ENCODE measurements around the gene PIK3C2B. TPM values are rescaled to one million over a fixed set of nuclear protein-coding genes. Genes with fewer than 3 reads are reported as not detected.

PIK3C2B gene
- total and polyA plus RNA-seq, 2 donors (not counting 3 experiments of a cell fraction or from before 2014, with no cell fraction given) = 33.7 to 49.0 TPM

DNA sequence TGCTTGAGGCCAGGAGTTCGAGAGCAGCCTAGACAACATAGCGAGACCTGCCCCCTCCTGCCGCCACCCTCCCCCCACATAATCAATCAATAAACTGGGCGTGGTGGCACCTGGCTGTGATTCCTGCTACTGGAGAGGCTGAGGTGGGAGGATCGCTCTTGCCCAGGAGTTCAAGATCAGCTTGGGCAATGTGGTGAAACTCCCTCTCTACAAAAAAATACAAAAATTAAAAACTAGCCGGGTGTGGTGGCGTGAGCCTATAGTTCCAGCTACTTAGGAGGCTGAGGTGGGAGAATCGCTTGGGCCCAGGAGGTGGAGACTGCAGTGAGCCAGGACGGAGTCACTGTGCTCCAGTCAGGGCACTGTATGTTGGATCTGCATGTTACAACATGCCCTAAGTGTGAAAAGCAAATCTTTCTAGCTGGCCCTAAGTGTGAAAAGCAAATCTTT lies 14.6 kb upstream of the PIK3C2B start:
- H3K27ac ChIP-seq (ENCODE audit: insufficient read depth, low read depth, low read length) = no peak overlapping the region
- TF ChIP-seq POLR2AphosphoS5 (IDR thresholded peaks at IDR 0.05; ENCODE audit: insufficient read depth, low read depth, low read length) (no peak), FOS (IDR thresholded peaks at IDR 0.05; ENCODE audit: borderline replicate concordance, insufficient read depth, low read length) (no peak), MYC (IDR thresholded peaks at IDR 0.05; ENCODE audit: low read depth, low read length) (no peak), POLR2A (IDR thresholded peaks at IDR 0.05; ENCODE audit: low read depth, low read length) (no peak), JUN (IDR thresholded peaks at IDR 0.05; ENCODE audit: borderline replicate concordance, insufficient read depth, insufficient read length, low read depth) (no peak), GATA2 (IDR thresholded peaks at IDR 0.05; ENCODE audit: insufficient read depth, insufficient read length, low read depth, low read length) (no peak), EZH2 (IDR thresholded peaks at IDR 0.05; ENCODE audit: borderline replicate concordance, low read depth, low read length, severe bottlenecking) (no peak)
- TF ChIP-seq, protein P1, sequence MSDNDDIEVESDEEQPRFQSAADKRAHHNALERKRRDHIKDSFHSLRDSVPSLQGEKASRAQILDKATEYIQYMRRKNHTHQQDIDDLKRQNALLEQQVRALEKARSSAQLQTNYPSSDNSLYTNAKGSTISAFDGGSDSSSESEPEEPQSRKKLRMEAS (IDR thresholded peaks at IDR 0.05; ENCODE audit: insufficient read depth, insufficient read length) = no peak
- TF ChIP-seq, protein P2, sequence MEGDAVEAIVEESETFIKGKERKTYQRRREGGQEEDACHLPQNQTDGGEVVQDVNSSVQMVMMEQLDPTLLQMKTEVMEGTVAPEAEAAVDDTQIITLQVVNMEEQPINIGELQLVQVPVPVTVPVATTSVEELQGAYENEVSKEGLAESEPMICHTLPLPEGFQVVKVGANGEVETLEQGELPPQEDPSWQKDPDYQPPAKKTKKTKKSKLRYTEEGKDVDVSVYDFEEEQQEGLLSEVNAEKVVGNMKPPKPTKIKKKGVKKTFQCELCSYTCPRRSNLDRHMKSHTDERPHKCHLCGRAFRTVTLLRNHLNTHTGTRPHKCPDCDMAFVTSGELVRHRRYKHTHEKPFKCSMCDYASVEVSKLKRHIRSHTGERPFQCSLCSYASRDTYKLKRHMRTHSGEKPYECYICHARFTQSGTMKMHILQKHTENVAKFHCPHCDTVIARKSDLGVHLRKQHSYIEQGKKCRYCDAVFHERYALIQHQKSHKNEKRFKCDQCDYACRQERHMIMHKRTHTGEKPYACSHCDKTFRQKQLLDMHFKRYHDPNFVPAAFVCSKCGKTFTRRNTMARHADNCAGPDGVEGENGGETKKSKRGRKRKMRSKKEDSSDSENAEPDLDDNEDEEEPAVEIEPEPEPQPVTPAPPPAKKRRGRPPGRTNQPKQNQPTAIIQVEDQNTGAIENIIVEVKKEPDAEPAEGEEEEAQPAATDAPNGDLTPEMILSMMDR (IDR thresholded peaks at IDR 0.05; ENCODE audit: extremely low read depth in 1 of 2, insufficient read depth in 1 of 2, low read depth in 1 of 2, low read length in 2 of 2) = no peak
- intact Hi-C loops (cut with micrococcal nuclease) = loop anchor here (10.0 kb wide), 1 partner anchor 644 kb away; the partner anchor contains the start of gene SNRPE
- FAIRE-seq = no peak
- H2AFZ ChIP-seq (ENCODE audit: low read depth, low read length) = no peak overlapping the region
- no peaks in the 10 kb centered on the region for H3K36me3 ChIP-seq (ENCODE audit: control insufficient read depth in 2 of 2, extremely low read depth in 1 of 2, insufficient read depth in 2 of 2, low read length in 2 of 2)
- no TSS peak for BruUV-seq (replicated peaks)
- no peak overlapping the region for H3K4me2 ChIP-seq (ENCODE audit: insufficient read depth, low read length)
- dilution Hi-C loops (cut with MboI; ENCODE audit: extremely low pct_ligation_motif_present, low sequenced_read_pairs) = loop anchor here (10.0 kb wide), 1 partner anchor 64 kb away; no protein-coding TSS in a partner anchor
- H3K79me2 ChIP-seq (ENCODE audit: control insufficient read depth, insufficient read depth, low read length) = no peaks in the 10 kb centered on the region
- POLR2A ChIA-PET = no interaction called here
- no peaks in the 10 kb centered on the region for H3K9me3 ChIP-seq (replicated peaks; ENCODE audit: control insufficient read depth, insufficient read depth, low read length)
- no peak for DNase-seq (ENCODE audit: low read depth, low spot score)
- H3K9me1 ChIP-seq (replicated peaks; ENCODE audit: control insufficient read depth, extremely low read depth, insufficient read depth, low read length) = no peaks in the 10 kb centered on the region
- CTCF ChIA-PET = interaction anchor here (5.1 kb wide), 1 partner anchor 298 kb away, joined by 25 read pairs; no protein-coding TSS in a partner anchor
- H3K27me3 ChIP-seq (ENCODE audit: control insufficient read depth in 2 of 2, insufficient read depth in 2 of 2, low read length in 2 of 2) = no peaks in the 10 kb centered on the region
- no peak overlapping the region for H3K4me3 ChIP-seq (replicated peaks in 1 of 3; ENCODE audit: insufficient read depth in 1 of 3, low read depth in 1 of 3, low read length in 3 of 3)
- H4K20me1 ChIP-seq (replicated peaks; ENCODE audit: control insufficient read depth, extremely low read depth, insufficient read depth, low read length) = no peaks in the 10 kb centered on the region
- H3K4me1 ChIP-seq (ENCODE audit: control insufficient read depth, extremely low read depth, insufficient read depth, low read length) = peaks cover 23% of the 10 kb centered on the region
- H3K9ac ChIP-seq (replicated peaks; ENCODE audit: extremely low read depth, insufficient read depth, low read length) = no peak overlapping the region

Data from endothelial cell of umbilical vein (primary cell).